ENCODE results near the gene STAT5A. TPM values are rescaled to one million over a fixed set of nuclear protein-coding genes. Genes with fewer than 3 reads are reported as not detected.

Gene STAT5A
- total RNA-seq, 1 experiment from 2014 or later = 6.4 TPM

DNA sequence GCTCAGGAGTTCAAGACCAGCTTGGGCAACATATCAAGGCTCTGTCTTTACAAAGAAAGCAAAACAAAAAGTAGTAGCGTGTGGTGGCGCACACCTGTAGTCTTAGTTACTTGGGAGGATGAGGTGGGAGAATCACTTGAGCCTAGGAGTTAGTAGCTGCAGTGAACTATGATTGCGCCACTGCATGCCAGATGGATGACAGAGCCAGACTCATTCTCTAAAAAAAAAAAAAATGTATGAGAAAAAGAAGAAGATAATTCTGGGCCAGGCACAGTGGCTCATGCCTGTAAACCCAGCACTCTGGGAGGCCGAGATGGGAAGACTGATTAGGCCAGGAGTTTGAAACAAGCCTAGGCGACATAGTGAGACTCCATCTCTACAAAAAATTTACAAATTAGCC is 40.6 kb upstream of the STAT5A start:
- Histone ChIP-seq H3T11ph (ENCODE audit: low read length) (no peak overlapping the region), H2BK20ac (ENCODE audit: low read depth, low read length, poor library complexity, severe bottlenecking) (no peak overlapping the region), H2BK120ac (ENCODE audit: low read depth, low read length, poor library complexity, severe bottlenecking) (no peak overlapping the region), H3K27ac (ENCODE audit: insufficient read length, low read depth, low read length) (no peak overlapping the region), H3K9ac (ENCODE audit: extremely low read depth, insufficient read length, low read length) (no peak overlapping the region), H3K27me3 (ENCODE audit: insufficient read depth, low read length) (no peaks in the 10 kb centered on the region), H4K20me1 (ENCODE audit: control insufficient read depth, insufficient read depth, insufficient read length) (no peaks in the 10 kb centered on the region), H4K8ac (replicated peaks; ENCODE audit: insufficient read length, low read depth, low read length) (no peak overlapping the region), H2BK5ac (ENCODE audit: insufficient read length, low read length) (no peak overlapping the region), H3K56ac (ENCODE audit: insufficient read length, low read depth, low read length) (no peak overlapping the region), H3K79me1 (ENCODE audit: insufficient read depth, low read depth, low read length, poor library complexity, severe bottlenecking) (no peaks in the 10 kb centered on the region), H3K14ac (ENCODE audit: insufficient read depth, low read length) (no peak overlapping the region), H3K9me3 (ENCODE audit: control insufficient read depth, low read depth, low read length) (no peaks in the 10 kb centered on the region), H3K23ac (ENCODE audit: insufficient read length, low read depth, low read length) (no peak overlapping the region), H3K23me2 (ENCODE audit: insufficient read length, low read depth, low read length, poor library complexity, severe bottlenecking) (no peaks in the 10 kb centered on the region), H3K18ac (ENCODE audit: insufficient read length, low read depth, low read length) (no peak overlapping the region), H2BK12ac (ENCODE audit: insufficient read length, low read depth, low read length) (no peak overlapping the region), H2AK5ac (ENCODE audit: insufficient read length, low read length) (no peak overlapping the region), H4K91ac (ENCODE audit: insufficient read length, low read depth, low read length) (no peak overlapping the region), H2AFZ (ENCODE audit: low read length) (no peak overlapping the region), H3K4me1 (ENCODE audit: insufficient read depth, low read length) (no peaks in the 10 kb centered on the region), H3K4ac (ENCODE audit: low read depth, low read length) (no peak overlapping the region), H3K4me2 (ENCODE audit: insufficient read depth, insufficient read length, low read length) (no peak overlapping the region), H2BK15ac (ENCODE audit: low read depth, low read length) (no peak overlapping the region), H3K79me2 (ENCODE audit: insufficient read depth, low read length) (peaks cover 2% of the 10 kb centered on the region; the same call in 1 of the 2 replicates), H4K5ac (ENCODE audit: insufficient read length, low read depth, low read length) (no peak overlapping the region)
- Mint-ChIP-seq H3K4me3 (no peak overlapping the region), H3K36me3 (ENCODE audit: insufficient read depth in 1 of 3, low read depth in 3 of 3) (peaks cover 0 to 3% (median 0%) of the 10 kb centered on the region in 3 experiments; a peak in 1 of 7 replicates), H3K4me1 (peaks cover 22 to 24% of the 10 kb centered on the region in 2 experiments), H3K27me3 (ENCODE audit: low read depth) (no peaks in the 10 kb centered on the region), H3K9me3 (no peaks in the 10 kb centered on the region), H3K27ac (peak overlapping the region in 1 of 3 experiments; percentile 29; a peak in 2 of 7 replicates)
- TF ChIP-seq, protein P1, sequence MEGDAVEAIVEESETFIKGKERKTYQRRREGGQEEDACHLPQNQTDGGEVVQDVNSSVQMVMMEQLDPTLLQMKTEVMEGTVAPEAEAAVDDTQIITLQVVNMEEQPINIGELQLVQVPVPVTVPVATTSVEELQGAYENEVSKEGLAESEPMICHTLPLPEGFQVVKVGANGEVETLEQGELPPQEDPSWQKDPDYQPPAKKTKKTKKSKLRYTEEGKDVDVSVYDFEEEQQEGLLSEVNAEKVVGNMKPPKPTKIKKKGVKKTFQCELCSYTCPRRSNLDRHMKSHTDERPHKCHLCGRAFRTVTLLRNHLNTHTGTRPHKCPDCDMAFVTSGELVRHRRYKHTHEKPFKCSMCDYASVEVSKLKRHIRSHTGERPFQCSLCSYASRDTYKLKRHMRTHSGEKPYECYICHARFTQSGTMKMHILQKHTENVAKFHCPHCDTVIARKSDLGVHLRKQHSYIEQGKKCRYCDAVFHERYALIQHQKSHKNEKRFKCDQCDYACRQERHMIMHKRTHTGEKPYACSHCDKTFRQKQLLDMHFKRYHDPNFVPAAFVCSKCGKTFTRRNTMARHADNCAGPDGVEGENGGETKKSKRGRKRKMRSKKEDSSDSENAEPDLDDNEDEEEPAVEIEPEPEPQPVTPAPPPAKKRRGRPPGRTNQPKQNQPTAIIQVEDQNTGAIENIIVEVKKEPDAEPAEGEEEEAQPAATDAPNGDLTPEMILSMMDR (conservative IDR thresholded peaks at IDR 0.05) = no peak
- no peak for DNase-seq
- WGBS (ENCODE audit: extremely low coverage, insufficient read length, low lambda C conversion rate) = no CpG with 5 or more reads among the region's 5 CpGs
